GM12891 (cell line): ENCODE data around the gene FSTL4.

Source experiments
- POLR2A ChIP-seq: IDR thresholded peaks from 2 replicates; pipeline ENCODE4 v1.6.1; 2011; ENCODE audit warnings: low read depth, low read length, control low read depth
- POLR2AphosphoS5 ChIP-seq: IDR thresholded peaks from 2 replicates; pipeline ENCODE4 v1.6.1; 2011; ENCODE audit warnings: low read depth, low read length, control low read depth
- TAF1 ChIP-seq: IDR thresholded peaks from 2 replicates; pipeline ENCODE4 v1.6.1; 2011; ENCODE audit warnings: low read depth, low read length, control low read depth

DNA sequence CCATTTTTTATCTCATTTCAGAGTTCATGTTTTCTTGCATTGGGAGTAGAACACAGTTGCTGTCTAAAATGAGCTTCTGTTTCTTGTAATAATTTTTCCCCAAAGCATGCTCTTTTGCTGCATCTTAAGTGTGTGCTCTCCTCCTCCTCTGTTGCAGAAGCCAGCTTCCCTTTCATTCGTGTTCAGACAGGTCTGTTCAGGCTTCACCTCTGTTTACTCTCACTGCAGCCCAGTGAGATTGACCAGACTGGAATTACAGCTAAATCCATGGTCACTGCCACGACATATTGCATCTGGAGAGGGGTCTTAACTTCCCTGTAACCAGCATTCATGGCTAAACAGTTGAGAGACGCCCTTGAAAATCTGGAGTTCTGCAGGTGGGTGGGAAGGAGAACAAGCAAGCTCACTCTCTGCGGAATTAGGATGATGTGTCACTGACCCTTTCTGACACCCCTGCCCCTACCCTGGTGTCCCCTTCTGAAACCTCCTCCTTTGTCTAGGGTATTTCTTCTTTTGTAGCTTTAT lies 223.2 kb downstream of the FSTL4 start:
- no peak for TF ChIP-seq POLR2AphosphoS5
- no peak for TF ChIP-seq POLR2A
- no peak for TF ChIP-seq TAF1
